Natural killer cell (primary cell): ENCODE measurements around the gene TRAF4. TPM values are rescaled to one million over a fixed set of nuclear protein-coding genes. Genes with fewer than 3 reads are reported as not detected.
A peak's percentile ranks its signal among the peaks of the same experiment; 100 is the strongest.
"Not testable (repeated sequence)": the region's sequence is repeated elsewhere in the genome, so short reads cannot be mapped to it uniquely, and the experiment has no call there.

Experiments
- ATAC-seq, 3 donors: fragments of 150-1000 bp in 2 of 3; fragments of 200-7000 bp in 1 of 3; cut with Tn5 transposase; 1 replicate in 1 of 3; 2 replicates in 2 of 3; pipeline ENCODE4 v1.10.0; 2021; ENCODE audit warnings: mild to moderate bottlenecking in 2 of 3, moderate library complexity in 2 of 3
- DNase-seq, 2 donors: peaks; one replicate each; pipeline versions ENCODE4 v3.0.0 to v3.0.0-alpha.2; 2013 to 2021; ENCODE audit warnings: mixed read lengths in 1 of 2
- H3K27ac ChIP-seq: one replicate; pipeline ENCODE4 v1.5.1; 2013; ENCODE audit warnings: mild to moderate bottlenecking, low read length
- H3K27me3 ChIP-seq: one replicate; pipeline ENCODE4 v1.6.1; 2013; ENCODE audit warnings: low read length; ENCODE audit not compliant: control insufficient read depth, insufficient read depth
- H3K36me3 ChIP-seq: one replicate; pipeline ENCODE4 v1.6.1; 2013; ENCODE audit warnings: low read length; ENCODE audit not compliant: control insufficient read depth, insufficient read depth
- H3K4me1 ChIP-seq: one replicate; pipeline ENCODE4 v1.6.1; 2013; ENCODE audit warnings: low read length; ENCODE audit not compliant: control insufficient read depth, insufficient read depth
- H3K4me3 ChIP-seq: one replicate; pipeline ENCODE4 v1.5.1; 2013; ENCODE audit warnings: low read length
- H3K9me3 ChIP-seq: one replicate; pipeline ENCODE4 v1.6.1; 2013; ENCODE audit warnings: low read length; ENCODE audit not compliant: control insufficient read depth, insufficient read depth
- H3K27ac Mint-ChIP-seq, 2 donors: one replicate each; pipeline ENCODE4 v1.8.0; 2022; ENCODE audit warnings: mild to moderate bottlenecking in 2 of 2, mixed read lengths in 2 of 2, moderate library complexity in 1 of 2
- H3K27me3 Mint-ChIP-seq, 2 donors: one replicate each; pipeline ENCODE4 v1.8.0; 2022; ENCODE audit warnings: low read depth in 2 of 2, mixed read lengths in 2 of 2
- H3K36me3 Mint-ChIP-seq: one replicate; pipeline ENCODE4 v1.8.0; 2022; ENCODE audit warnings: mixed read lengths
- H3K4me1 Mint-ChIP-seq, 2 donors: one replicate each; pipeline ENCODE4 v1.8.0; 2022; ENCODE audit warnings: mixed read lengths in 2 of 2
- H3K4me3 Mint-ChIP-seq: one replicate; pipeline ENCODE4 v1.8.0; 2022; ENCODE audit warnings: mild to moderate bottlenecking, moderate library complexity, mixed read lengths
- H3K9me3 Mint-ChIP-seq, 2 donors: one replicate each; pipeline ENCODE4 v1.8.0; 2022; ENCODE audit warnings: mixed read lengths in 2 of 2
- WGBS: methylation state at CpG from one replicate; pipeline ENCODE4 v1.1.7; 2013; ENCODE audit warnings: missing lambda C conversion rate; ENCODE audit not compliant: insufficient coverage; 5-methylcytosine and 5-hydroxymethylcytosine counted together
- intact Hi-C: fragments of 100-400 bp; cut with micrococcal nuclease; formaldehyde crosslinking; loops from one replicate; pipeline ENCODE4 v1.14.2; 2022
- total RNA-seq, 4 donors: library from RNA; stranded (reverse); fragments of 120-200 nt in 1 of 4; gene quantifications; one replicate each; pipeline versions ENCODE4 v1.2.3 to v1.2.4, GENCODE V29; 2013 to 2022
- TF ChIP-seq, protein P1 (sequence below): fragments of 200-600 bp; IDR thresholded peaks from one replicate; pipeline ENCODE4 v1.8.0; 2022; ENCODE audit warnings: antibody characterized with exemption

Gene TRAF4
- total RNA-seq, 3 donors from 2014 or later (not counting 1 experiment from before 2014, with no cell fraction given): 97.8 to 209 (median 122) TPM

DNA sequence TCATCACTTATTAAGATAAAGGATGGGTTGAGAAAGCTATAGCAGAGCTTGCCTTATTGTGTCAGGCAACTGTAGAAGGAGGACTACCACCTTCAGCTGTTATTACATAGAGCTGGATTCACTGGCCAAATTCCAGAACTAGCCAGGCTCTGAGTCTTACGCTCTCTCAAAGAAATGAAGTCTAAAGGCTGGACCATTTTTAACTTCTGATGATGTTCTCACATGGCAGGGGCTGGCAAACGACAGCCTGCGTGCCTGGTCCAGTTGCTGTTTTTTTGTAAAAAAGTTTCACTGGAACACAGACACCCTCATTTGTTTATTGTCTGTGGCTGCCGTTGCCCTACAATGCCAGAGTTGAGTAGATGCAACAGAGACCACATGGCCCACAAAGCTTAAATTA, 21.2 kb downstream of the TRAF4 start:
- no peaks in the 10 kb centered on the region for H3K27me3 Mint-ChIP-seq
- WGBS: 92% methylated on average over 4 of the region's 4 CpGs
- no peak overlapping the region for H3K27ac ChIP-seq
- no peak overlapping the region for H3K4me3 ChIP-seq
- peaks cover 6% of the 10 kb centered on the region for H3K36me3 Mint-ChIP-seq
- no peaks in the 10 kb centered on the region for H3K27me3 ChIP-seq
- no peak overlapping the region for H3K27ac Mint-ChIP-seq
- H3K4me1 Mint-ChIP-seq: peaks cover 5 to 10% of the 10 kb centered on the region in 2 donors
- H3K9me3 Mint-ChIP-seq: no peaks in the 10 kb centered on the region
- DNase-seq (no peak), ATAC-seq (no peak)
- no peaks in the 10 kb centered on the region for H3K4me1 ChIP-seq
- H3K9me3 ChIP-seq: no peaks in the 10 kb centered on the region
- TF ChIP-seq, protein P1, sequence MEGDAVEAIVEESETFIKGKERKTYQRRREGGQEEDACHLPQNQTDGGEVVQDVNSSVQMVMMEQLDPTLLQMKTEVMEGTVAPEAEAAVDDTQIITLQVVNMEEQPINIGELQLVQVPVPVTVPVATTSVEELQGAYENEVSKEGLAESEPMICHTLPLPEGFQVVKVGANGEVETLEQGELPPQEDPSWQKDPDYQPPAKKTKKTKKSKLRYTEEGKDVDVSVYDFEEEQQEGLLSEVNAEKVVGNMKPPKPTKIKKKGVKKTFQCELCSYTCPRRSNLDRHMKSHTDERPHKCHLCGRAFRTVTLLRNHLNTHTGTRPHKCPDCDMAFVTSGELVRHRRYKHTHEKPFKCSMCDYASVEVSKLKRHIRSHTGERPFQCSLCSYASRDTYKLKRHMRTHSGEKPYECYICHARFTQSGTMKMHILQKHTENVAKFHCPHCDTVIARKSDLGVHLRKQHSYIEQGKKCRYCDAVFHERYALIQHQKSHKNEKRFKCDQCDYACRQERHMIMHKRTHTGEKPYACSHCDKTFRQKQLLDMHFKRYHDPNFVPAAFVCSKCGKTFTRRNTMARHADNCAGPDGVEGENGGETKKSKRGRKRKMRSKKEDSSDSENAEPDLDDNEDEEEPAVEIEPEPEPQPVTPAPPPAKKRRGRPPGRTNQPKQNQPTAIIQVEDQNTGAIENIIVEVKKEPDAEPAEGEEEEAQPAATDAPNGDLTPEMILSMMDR: no peak
- H3K4me3 Mint-ChIP-seq: no peak overlapping the region
- intact Hi-C loops: loop anchor here (10.0 kb wide), 2 partner anchors 50 to 350 kb away; no protein-coding TSS in a partner anchor
- H3K36me3 ChIP-seq: peaks cover 14% of the 10 kb centered on the region

DNA sequence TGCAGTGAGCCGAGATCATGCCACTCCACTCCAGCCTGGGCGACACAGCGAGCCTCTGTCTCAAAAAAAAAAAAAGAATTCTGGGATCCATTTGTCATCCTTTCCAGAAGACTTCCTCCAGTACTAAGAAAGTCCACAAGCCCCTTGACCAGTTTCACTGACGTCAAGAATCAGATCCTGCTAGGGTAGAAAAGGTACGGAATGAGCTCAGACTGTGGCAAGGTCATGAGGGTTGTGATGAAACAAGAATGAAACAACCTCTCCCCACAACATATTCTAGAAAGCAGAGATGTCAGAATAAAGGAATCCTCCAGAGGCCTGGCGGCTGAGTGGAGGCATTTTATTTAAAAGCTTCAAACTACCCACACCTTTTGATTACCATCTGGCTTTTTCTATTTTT, 29.9 kb downstream of the TRAF4 start:
- Mint-ChIP-seq H3K4me1 (peaks cover 23 to 29% of the 10 kb centered on the region in 2 donors), H3K9me3 (no peaks in the 10 kb centered on the region), H3K27me3 (no peaks in the 10 kb centered on the region), H3K36me3 (no peaks in the 10 kb centered on the region), H3K4me3 (no peak overlapping the region), H3K27ac (no peak overlapping the region)
- Histone ChIP-seq H3K36me3 (peaks cover 3% of the 10 kb centered on the region), H3K4me1 (no peaks in the 10 kb centered on the region), H3K27ac (no peak overlapping the region), H3K4me3 (no peak overlapping the region), H3K9me3 (no peaks in the 10 kb centered on the region), H3K27me3 (no peaks in the 10 kb centered on the region)
- ATAC-seq: no peak
- intact Hi-C loops: no loop called here
- TF ChIP-seq, protein P1: no peak
- DNase-seq: no peak
- 98% methylated on average over 3 of the region's 6 CpGs for WGBS

DNA sequence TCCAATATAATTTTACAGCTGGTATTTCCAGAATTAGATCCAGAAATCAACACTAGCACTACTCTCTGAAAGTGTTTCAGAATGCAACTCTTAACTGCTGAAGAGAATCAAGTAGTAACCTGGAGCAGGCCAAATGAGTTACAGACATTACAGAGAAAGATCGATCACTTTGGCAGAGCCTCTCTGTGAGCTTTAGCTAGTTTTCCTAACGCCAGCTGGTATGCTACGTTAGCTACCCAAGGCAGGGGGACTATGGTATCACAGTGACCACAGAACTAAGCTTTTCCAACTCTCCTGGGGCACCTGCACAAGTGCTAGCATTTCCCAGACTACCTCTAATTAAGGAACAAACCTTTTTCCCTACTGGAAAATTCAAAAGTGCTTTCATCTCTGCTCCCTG, 30.4 kb downstream of the TRAF4 start:
- no peaks in the 10 kb centered on the region for H3K27me3 ChIP-seq
- H3K9me3 ChIP-seq: no peaks in the 10 kb centered on the region
- Mint-ChIP-seq H3K9me3 (no peaks in the 10 kb centered on the region), H3K4me1 (peaks cover 27 to 34% of the 10 kb centered on the region in 2 donors), H3K27me3 (no peaks in the 10 kb centered on the region), H3K27ac (no peak overlapping the region), H3K4me3 (no peak overlapping the region), H3K36me3 (no peaks in the 10 kb centered on the region)
- intact Hi-C loops: no loop called here
- DNase-seq: no peak
- no peak overlapping the region for H3K27ac ChIP-seq
- no peak for ATAC-seq
- TF ChIP-seq, protein P1: no peak
- H3K36me3 ChIP-seq: peaks cover 3% of the 10 kb centered on the region
- H3K4me1 ChIP-seq: no peaks in the 10 kb centered on the region
- no peak overlapping the region for H3K4me3 ChIP-seq
- WGBS: 96% methylated on average over 3 of the region's 3 CpGs

GRCh38 chr17:28777178-28777577, 33.4 kb downstream of the TRAF4 start:
- DNase-seq (no peak), ATAC-seq (no peak)
- Histone ChIP-seq H3K36me3 (peaks cover 3% of the 10 kb centered on the region), H3K4me1 (no peaks in the 10 kb centered on the region), H3K4me3 (no peak overlapping the region), H3K27me3 (no peaks in the 10 kb centered on the region), H3K27ac (no peak overlapping the region), H3K9me3 (no peaks in the 10 kb centered on the region)
- intact Hi-C loops: no loop called here
- Mint-ChIP-seq H3K9me3 (no peaks in the 10 kb centered on the region), H3K27me3 (no peaks in the 10 kb centered on the region), H3K36me3 (no peaks in the 10 kb centered on the region), H3K27ac (peak overlapping the region; percentile 56 to 78), H3K4me1 (peaks cover 28 to 32% of the 10 kb centered on the region in 2 donors), H3K4me3 (no peak overlapping the region)
- TF ChIP-seq, protein P1: no peak
- 22% methylated on average over 1 of the region's 1 CpG for WGBS

DNA sequence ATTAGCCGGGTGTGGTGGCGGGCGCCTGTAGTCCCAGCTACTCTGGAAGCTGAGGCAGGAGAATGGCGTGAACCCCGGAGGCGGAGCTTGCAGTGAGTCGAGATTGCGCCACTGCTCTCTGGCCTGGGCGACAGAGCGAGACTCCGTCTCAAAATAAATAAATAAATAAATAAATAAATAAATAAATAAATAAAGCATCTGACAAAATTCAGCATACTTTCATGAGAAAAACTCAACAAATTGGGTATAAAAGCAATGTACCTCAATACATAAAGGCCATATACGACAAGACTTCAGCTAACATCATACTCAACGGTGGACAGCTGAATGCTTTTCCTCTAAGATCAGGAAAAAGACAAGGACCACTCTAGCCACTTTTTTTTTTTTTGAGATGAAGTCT, 35.8 kb downstream of the TRAF4 start:
- H3K4me3 Mint-ChIP-seq, H3K9me3 ChIP-seq, H3K27me3 Mint-ChIP-seq, H3K27ac ChIP-seq, DNase-seq, H3K27me3 ChIP-seq, H3K36me3 ChIP-seq, ATAC-seq, H3K4me1 ChIP-seq, intact Hi-C loops, H3K9me3 Mint-ChIP-seq, H3K36me3 Mint-ChIP-seq, H3K27ac Mint-ChIP-seq, H3K4me3 ChIP-seq: not testable (repeated sequence)
- H3K4me1 Mint-ChIP-seq: peaks cover 28 to 32% of the 10 kb centered on the region in 2 donors
- 97% methylated on average over 9 of the region's 13 CpGs for WGBS
